Activated naive CD4-positive, alpha-beta T cell treated with anti-CD3 and anti-CD28 coated beads, Interleukin-2, amount 10 ng/mL, durations not matched to agents 5 hours and 36 hours (primary cell): Measurements from ENCODE around the gene PUS7. TPM values are rescaled to one million over a fixed set of nuclear protein-coding genes. Genes with fewer than 3 reads are reported as not detected.

Experiments
- total RNA-seq, 2 experiments: library from RNA; stranded (reverse); gene quantifications; one replicate each; pipeline ENCODE4 v1.2.3, GENCODE V29; 2021

The PUS7 gene
- total RNA-seq, result 1 to 10 TPM; 7.2 TPM

GRCh38 chr7:105521717-105522463 is at the start of gene PUS7:
TSS of gene PUS7 (minus strand) at chr7:105522271. CDS start at chr7:105508512, 13,759 bp downstream.

GRCh38 chr7:105531792-105532671 is 10.0 kb upstream of the PUS7 start, which contains the start of gene RINT1:
TSS of gene RINT1 (plus strand) at chr7:105532201. CDS start at chr7:105532316, 115 bp downstream.

Other genes starting within 250 kb of the PUS7 start
- 10 to 100 TPM; 41.3 to 44.4 TPM for gene SRPK2, start 133.3 kb downstream of the PUS7 start, total RNA-seq
- gene RINT1, start 9.9 kb upstream of the PUS7 start, total RNA-seq, result 10 to 100 TPM; 18.9 to 19.1 TPM
- not detected for gene EFCAB10, start 59.2 kb upstream of the PUS7 start, total RNA-seq